Coronary artery (tissue), 2 donors: ENCODE measurements around the gene HMCN2.
"Not testable (repeated sequence)": the region's sequence is repeated elsewhere in the genome, so short reads cannot be mapped to it uniquely, and the experiment has no call there.

Source experiments
- DNase-seq: peaks from one replicate; pipeline ENCODE4 v3.0.0-alpha.2; 2017; ENCODE audit warnings: low spot score
- H3K27ac ChIP-seq, 2 donors: fragments of 200-600 bp; sonication (generic); one replicate each; pipeline ENCODE4 v1.5.1; 2016 to 2019
- H3K4me3 ChIP-seq: fragments of 200-600 bp; sonication (generic); 2 replicates; pipeline ENCODE4 v1.5.1; 2016; ENCODE audit warnings: mild to moderate bottlenecking, moderate library complexity
- CTCF ChIP-seq: fragments of 200-600 bp; sonication (generic); IDR thresholded peaks from one replicate; pipeline ENCODE4 v1.5.1; 2019; ENCODE audit warnings: antibody characterized with exemption

The HMCN2 gene

GRCh38 chr9:130244548-130245165 is 20.9 kb upstream of the HMCN2 start:
- no peak for TF ChIP-seq CTCF
- Histone ChIP-seq H3K4me3 (no peak overlapping the region), H3K27ac (no peak overlapping the region)
- DNase-seq, result no peak

- no peak for TF ChIP-seq CTCF
- Histone ChIP-seq H3K4me3 (no peak overlapping the region), H3K27ac (no peak overlapping the region)
- no peak for DNase-seq
Observed at GRCh38 chr9:130245474-130245873, 20.1 kb upstream of the HMCN2 start.

GRCh38 chr9:130246126-130246525 is 19.4 kb upstream of the HMCN2 start:
- Histone ChIP-seq H3K27ac (no peak overlapping the region), H3K4me3 (no peak overlapping the region)
- no peak for TF ChIP-seq CTCF
- no peak for DNase-seq

- no peak for TF ChIP-seq CTCF
- H3K4me3 ChIP-seq, result no peak overlapping the region
- DNase-seq, result peak; percentile 28
- no peak overlapping the region for H3K27ac ChIP-seq
Observed at GRCh38 chr9:130254747-130255630, 10.6 kb upstream of the HMCN2 start.

GRCh38 chr9:130255631-130256134 is 9.9 kb upstream of the HMCN2 start:
- peak; percentile 21 for DNase-seq
- TF ChIP-seq CTCF, result no peak
- no peak overlapping the region for H3K4me3 ChIP-seq
- no peak overlapping the region for H3K27ac ChIP-seq

GRCh38 chr9:130256644-130257043 is 8.9 kb upstream of the HMCN2 start:
- DNase-seq, result no peak
- no peak overlapping the region for H3K27ac ChIP-seq
- no peak for TF ChIP-seq CTCF
- no peak overlapping the region for H3K4me3 ChIP-seq

GRCh38 chr9:130258137-130258536 is 7.4 kb upstream of the HMCN2 start:
- not testable (repeated sequence) for DNase-seq, H3K27ac ChIP-seq, H3K4me3 ChIP-seq
